Posterior vena cava (tissue), 2 donors: ENCODE results near the gene UBASH3A. TPM values are rescaled to one million over a fixed set of nuclear protein-coding genes. Genes with fewer than 3 reads are reported as not detected.

Experiments
- DNase-seq: peaks from one replicate; pipeline ENCODE4 v3.0.0-alpha.2; 2020; ENCODE audit warnings: low spot score
- intact Hi-C, 2 donors: fragments of 100-400 bp; cut with DNase I; formaldehyde crosslinking; loops; one replicate each; pipeline versions ENCODE4 v1.14.1 to v1.14.2; 2022 to 2023
- total RNA-seq, 2 donors: library from RNA; stranded (reverse); fragmentation: NEBNext Ultra II Directional; extraction: Animal tissue kit (Norgen Biotek cat#: 25700); gene quantifications; one replicate each; pipeline ENCODE4 v1.2.1, GENCODE V29; 2021
- donor health status: DM: yes; HTN: yes; CAD: no.
- donor health status: DM: yes; HTN: yes; CAD: no.

The UBASH3A gene
- total RNA-seq, 2 donors from 2014 or later, result 0.32 to 0.38 TPM

GRCh38 chr21:42423685-42424084 lies 20.0 kb downstream of the UBASH3A start:
- intact Hi-C loops, result no loop called here
- no peak for DNase-seq

GRCh38 chr21:42424914-42425541 lies 21.3 kb downstream of the UBASH3A start:
- peak; percentile 67 for DNase-seq
- intact Hi-C loops, result no loop called here

- intact Hi-C loops, result no loop called here
- no peak for DNase-seq
Measured at GRCh38 chr21:42425591-42425990, 21.9 kb downstream of the UBASH3A start.

GRCh38 chr21:42426424-42426823 lies 22.7 kb downstream of the UBASH3A start:
- DNase-seq, result no peak
- intact Hi-C loops, result no loop called here

- intact Hi-C loops, result no loop called here
- DNase-seq, result peak; percentile 37
Measured at GRCh38 chr21:42426876-42427480, 23.3 kb downstream of the UBASH3A start.

GRCh38 chr21:42427809-42428419 lies 24.2 kb downstream of the UBASH3A start:
- DNase-seq, result peak; percentile 50
- intact Hi-C loops, result no loop called here

- intact Hi-C loops, result no loop called here
- DNase-seq, result peak; percentile 30
Measured at GRCh38 chr21:42429021-42429420, 25.3 kb downstream of the UBASH3A start.

- peak; percentile 75 for DNase-seq
- intact Hi-C loops, result loop anchor here in 1 of 2 donors (10.0 kb wide), 1 partner anchor 285 kb away; no protein-coding TSS in a partner anchor
Measured at GRCh38 chr21:42429856-42430255, 26.2 kb downstream of the UBASH3A start.

GRCh38 chr21:42430521-42430920 lies 26.8 kb downstream of the UBASH3A start:
- peak; percentile 67 for DNase-seq
- intact Hi-C loops, result loop anchor here in 1 of 2 donors (10.0 kb wide), 1 partner anchor 286 kb away; no protein-coding TSS in a partner anchor

GRCh38 chr21:42431196-42431595 lies 27.5 kb downstream of the UBASH3A start:
- intact Hi-C loops, result loop anchor here in 1 of 2 donors (10.0 kb wide), 1 partner anchor 286 kb away; no protein-coding TSS in a partner anchor
- peak; percentile 77 for DNase-seq

- no peak for DNase-seq
- intact Hi-C loops, result loop anchor here in 1 of 2 donors (10.0 kb wide), 1 partner anchor 288 kb away; no protein-coding TSS in a partner anchor
Measured at GRCh38 chr21:42432695-42433094, 29.0 kb downstream of the UBASH3A start.

GRCh38 chr21:42433946-42434551 lies 30.3 kb downstream of the UBASH3A start:
- peak; percentile 57 for DNase-seq
- intact Hi-C loops, result loop anchor here in 1 of 2 donors (10.0 kb wide), 1 partner anchor 289 kb away; no protein-coding TSS in a partner anchor

GRCh38 chr21:42434884-42435283 lies 31.2 kb downstream of the UBASH3A start:
- intact Hi-C loops, result loop anchor here in 1 of 2 donors (10.0 kb wide), 1 partner anchor 290 kb away; no protein-coding TSS in a partner anchor
- DNase-seq, result no peak

- intact Hi-C loops, result loop anchor here in 1 of 2 donors (10.0 kb wide), 1 partner anchor 291 kb away; no protein-coding TSS in a partner anchor
Measured at GRCh38 chr21:42435401-42435800, 31.7 kb downstream of the UBASH3A start.

GRCh38 chr21:42435833-42436232 lies 32.1 kb downstream of the UBASH3A start:
- intact Hi-C loops, result loop anchor here in 1 of 2 donors (10.0 kb wide), 1 partner anchor 291 kb away; no protein-coding TSS in a partner anchor
- DNase-seq, result no peak

More at GRCh38 chr21:42435401-42435800, 31.7 kb downstream of the UBASH3A start:
- no peak for DNase-seq

GRCh38 chr21:42436914-42437313 lies 33.2 kb downstream of the UBASH3A start:
- intact Hi-C loops, result loop anchor here in 1 of 2 donors (10.0 kb wide), 1 partner anchor 292 kb away; no protein-coding TSS in a partner anchor
- no peak for DNase-seq

- intact Hi-C loops, result loop anchor here in 1 of 2 donors (10.0 kb wide), 1 partner anchor 293 kb away; no protein-coding TSS in a partner anchor
- DNase-seq, result peak; percentile 34
Measured at GRCh38 chr21:42437786-42438185, 34.1 kb downstream of the UBASH3A start.

- intact Hi-C loops, result loop anchor here in 1 of 2 donors (10.0 kb wide), 1 partner anchor 294 kb away; no protein-coding TSS in a partner anchor
Measured at GRCh38 chr21:42438316-42439205, 34.9 kb downstream of the UBASH3A start.

More at GRCh38 chr21:42438316-42439205, 34.9 kb downstream of the UBASH3A start:
- DNase-seq, result peak; percentile 69
